HepG2 (cell line): Measurements from ENCODE around the gene ADRM1. TPM values are rescaled to one million over a fixed set of nuclear protein-coding genes. Genes with fewer than 3 reads are reported as not detected.

ENCODE experiments used
- AFF4 ChIP-seq: sonication (generic); formaldehyde crosslinking; IDR thresholded peaks from 2 replicates; pipeline ENCODE4 v1.4.0; 2020; ENCODE audit warnings: missing genetic modification reagents
- CBX5 ChIP-seq: sonication (generic); formaldehyde crosslinking; IDR thresholded peaks from 2 replicates; pipeline ENCODE4 v1.4.0; 2020; ENCODE audit warnings: missing genetic modification reagents, borderline replicate concordance
- FOXA1 ChIP-seq, 2 experiments: fragments of 450-650 bp in 1 of 2; sonication (generic) in 1 of 2; formaldehyde crosslinking in 1 of 2; IDR thresholded peaks; 2 replicates each; pipeline versions ENCODE4 v1.4.0 to v1.6.1; 2016 to 2020; ENCODE audit warnings: missing genetic modification reagents in 1 of 2
- JUNB ChIP-seq: sonication (generic); formaldehyde crosslinking; IDR thresholded peaks from 2 replicates; pipeline ENCODE4 v1.8.0; 2022; ENCODE audit warnings: missing genetic modification reagents, mild to moderate bottlenecking, borderline replicate concordance
- NFYB ChIP-seq: sonication (generic); formaldehyde crosslinking; IDR thresholded peaks from 2 replicates; pipeline ENCODE4 v1.4.0; 2020; ENCODE audit warnings: missing genetic modification reagents
- NR2F6 ChIP-seq, 2 experiments: IDR thresholded peaks; 2 replicates each; pipeline ENCODE4 v1.6.1; 2016; ENCODE audit warnings: antibody characterized with exemption in 1 of 2, mild to moderate bottlenecking in 1 of 2
- SNAI1 ChIP-seq: sonication (generic); formaldehyde crosslinking; IDR thresholded peaks from 2 replicates; pipeline ENCODE4 v1.5.0; 2020; ENCODE audit warnings: mild to moderate bottlenecking, missing genetic modification reagents, borderline replicate concordance
- XBP1 ChIP-seq: sonication (generic); formaldehyde crosslinking; IDR thresholded peaks from 2 replicates; pipeline ENCODE4 v1.5.0; 2020; ENCODE audit warnings: missing genetic modification reagents
- ZNF383 ChIP-seq: sonication (generic); formaldehyde crosslinking; IDR thresholded peaks from 2 replicates; pipeline ENCODE4 v1.4.0; 2020; ENCODE audit warnings: missing genetic modification reagents, mild to moderate bottlenecking, borderline replicate concordance
- ZNF556 ChIP-seq: sonication (generic); formaldehyde crosslinking; IDR thresholded peaks from 2 replicates; pipeline ENCODE4 v1.4.0; 2020; ENCODE audit warnings: mild to moderate bottlenecking, missing genetic modification reagents, borderline replicate concordance
- ZNF740 ChIP-seq: sonication (generic); formaldehyde crosslinking; IDR thresholded peaks from 2 replicates; pipeline ENCODE4 v1.4.0; 2020; ENCODE audit warnings: missing genetic modification reagents
- ZNF768 ChIP-seq: sonication (generic); formaldehyde crosslinking; IDR thresholded peaks from 2 replicates; pipeline ENCODE4 v1.4.0; 2020; ENCODE audit warnings: missing genetic modification reagents
- ZNF782 ChIP-seq: sonication (generic); formaldehyde crosslinking; IDR thresholded peaks from 2 replicates; pipeline ENCODE4 v1.4.0; 2020; ENCODE audit warnings: missing genetic modification reagents, mild to moderate bottlenecking, borderline replicate concordance
- ZNF788 ChIP-seq: sonication (generic); formaldehyde crosslinking; IDR thresholded peaks from 2 replicates; pipeline ENCODE4 v1.5.0; 2020; ENCODE audit warnings: mild to moderate bottlenecking, missing genetic modification reagents, borderline replicate concordance
- ZNF879 ChIP-seq: sonication (generic); formaldehyde crosslinking; IDR thresholded peaks from 2 replicates; pipeline ENCODE4 v1.8.1; 2023; ENCODE audit warnings: missing genetic modification reagents
- polyA plus RNA-seq, 8 experiments: library from polyadenylated mRNA; depleted of rRNA in 3 of 8; stranded (reverse) in 7 of 8; unstranded in 1 of 8; fragments of >200 nt; fragmentation: Illumina TruSeq in 4 of 8; extraction: Trizol in 4 of 8; gene quantifications; 2 replicates each; pipeline versions ENCODE4 v1.2.1 to v1.2.3, GENCODE V29; 2011 to 2016; ENCODE audit warnings: low read depth in 4 of 8, missing spikeins in 1 of 8, mixed read lengths in 1 of 8; ENCODE audit not compliant: insufficient read depth in 1 of 8
- total RNA-seq, 5 experiments: library from RNA; depleted of rRNA; stranded (reverse); fragments of >200 nt; fragmentation: Illumina TruSeq; extraction: Trizol; gene quantifications; 2 replicates each; pipeline ENCODE4 v1.2.3, GENCODE V29; 2016; ENCODE audit warnings: low read depth in 1 of 5
- TF ChIP-seq, protein P1 (sequence below), 2 experiments: IDR thresholded peaks; 2 replicates each; pipeline ENCODE4 v1.6.1; 2011 to 2012; ENCODE audit warnings: low read length in 2 of 2, borderline replicate concordance in 1 of 2, low read depth in 1 of 2, mild to moderate bottlenecking in 1 of 2, moderate library complexity in 1 of 2

ADRM1 gene
- total and polyA plus RNA-seq, 2 of the 13 experiments (the other 11 are each of a cell fraction or from before 2014, with no cell fraction given), result 92.9 to 154 TPM

GRCh38 chr20:62353289-62354030, 50.7 kb downstream of the ADRM1 start (continued):
- TF ChIP-seq AFF4 (CRISPR knock-in tag), result no peak
- 0 out of 2 replicates have a peak, but pooled peaks have one; percentile 1 for TF ChIP-seq ZNF740 (CRISPR knock-in tag)
- peak; percentile 63; the same call in 1 of the 2 replicates for TF ChIP-seq ZNF782 (CRISPR knock-in tag)
- TF ChIP-seq, protein P1, sequence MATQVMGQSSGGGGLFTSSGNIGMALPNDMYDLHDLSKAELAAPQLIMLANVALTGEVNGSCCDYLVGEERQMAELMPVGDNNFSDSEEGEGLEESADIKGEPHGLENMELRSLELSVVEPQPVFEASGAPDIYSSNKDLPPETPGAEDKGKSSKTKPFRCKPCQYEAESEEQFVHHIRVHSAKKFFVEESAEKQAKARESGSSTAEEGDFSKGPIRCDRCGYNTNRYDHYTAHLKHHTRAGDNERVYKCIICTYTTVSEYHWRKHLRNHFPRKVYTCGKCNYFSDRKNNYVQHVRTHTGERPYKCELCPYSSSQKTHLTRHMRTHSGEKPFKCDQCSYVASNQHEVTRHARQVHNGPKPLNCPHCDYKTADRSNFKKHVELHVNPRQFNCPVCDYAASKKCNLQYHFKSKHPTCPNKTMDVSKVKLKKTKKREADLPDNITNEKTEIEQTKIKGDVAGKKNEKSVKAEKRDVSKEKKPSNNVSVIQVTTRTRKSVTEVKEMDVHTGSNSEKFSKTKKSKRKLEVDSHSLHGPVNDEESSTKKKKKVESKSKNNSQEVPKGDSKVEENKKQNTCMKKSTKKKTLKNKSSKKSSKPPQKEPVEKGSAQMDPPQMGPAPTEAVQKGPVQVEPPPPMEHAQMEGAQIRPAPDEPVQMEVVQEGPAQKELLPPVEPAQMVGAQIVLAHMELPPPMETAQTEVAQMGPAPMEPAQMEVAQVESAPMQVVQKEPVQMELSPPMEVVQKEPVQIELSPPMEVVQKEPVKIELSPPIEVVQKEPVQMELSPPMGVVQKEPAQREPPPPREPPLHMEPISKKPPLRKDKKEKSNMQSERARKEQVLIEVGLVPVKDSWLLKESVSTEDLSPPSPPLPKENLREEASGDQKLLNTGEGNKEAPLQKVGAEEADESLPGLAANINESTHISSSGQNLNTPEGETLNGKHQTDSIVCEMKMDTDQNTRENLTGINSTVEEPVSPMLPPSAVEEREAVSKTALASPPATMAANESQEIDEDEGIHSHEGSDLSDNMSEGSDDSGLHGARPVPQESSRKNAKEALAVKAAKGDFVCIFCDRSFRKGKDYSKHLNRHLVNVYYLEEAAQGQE (IDR thresholded peaks at IDR 0.05; ENCODE audit: borderline replicate concordance in 1 of 2, low read depth in 1 of 2, low read length in 2 of 2), result no peak
- TF ChIP-seq NR2F6 (IDR thresholded peaks at IDR 0.05), result no peak
- TF ChIP-seq NR2F6 (CRISPR knock-in tag; IDR thresholded peaks at IDR 0.05), result no peak
- TF ChIP-seq JUNB (CRISPR knock-in tag), result no peak
- no peak for TF ChIP-seq ZNF788 (CRISPR knock-in tag)
- 0 out of 2 replicates have a peak, but pooled peaks have one; percentile 46 for TF ChIP-seq ZNF556 (CRISPR knock-in tag)
- no peak for TF ChIP-seq FOXA1 (IDR thresholded peaks at IDR 0.05)
- 0 out of 2 replicates have a peak, but pooled peaks have one; percentile 3 for TF ChIP-seq FOXA1 (CRISPR knock-in tag; IDR thresholded peaks at IDR 0.05)
- no peak for TF ChIP-seq NFYB (CRISPR knock-in tag)
- TF ChIP-seq SNAI1, result no peak
- no peak for TF ChIP-seq CBX5
- no peak for TF ChIP-seq ZNF879
- TF ChIP-seq XBP1, result no peak
- no peak for TF ChIP-seq ZNF768 (CRISPR knock-in tag)
- TF ChIP-seq ZNF383 (CRISPR knock-in tag), result no peak
